ENCODE data around the gene MAPKBP1. TPM values are rescaled to one million over a fixed set of nuclear protein-coding genes. Genes with fewer than 3 reads are reported as not detected.

Gene MAPKBP1
- total and polyA plus RNA-seq, 2 of the 8 experiments (the other 6 are each of a cell fraction or from before 2014, with no cell fraction given), result 4.3 to 11.3 TPM

- Histone ChIP-seq H3K23ac (ENCODE audit: insufficient read length) (no peak overlapping the region), H3K79me2 (ENCODE audit: control insufficient read depth in 1 of 2, insufficient read depth in 2 of 2, low read length in 2 of 2) (no peaks in the 10 kb centered on the region), H2BK5ac (ENCODE audit: low read depth, low read length) (no peak overlapping the region), H2BK15ac (ENCODE audit: low read length) (no peak overlapping the region), H2AK5ac (ENCODE audit: low read depth, low read length) (no peak overlapping the region), H4K91ac (replicated peaks; ENCODE audit: insufficient read length, low read length) (no peak overlapping the region), H3K27me3 (replicated peaks in 1 of 4; ENCODE audit: control insufficient read depth in 3 of 4, extremely low read depth in 1 of 4, insufficient read depth in 3 of 4, low read length in 3 of 4) (no peaks in the 10 kb centered on the region), H3K4ac (replicated peaks; ENCODE audit: insufficient read length, low read depth, low read length) (no peak overlapping the region), H4K5ac (ENCODE audit: insufficient read length, low read depth, low read length) (no peak overlapping the region), H3K27ac (ENCODE audit: low read depth, low read length) (no peak overlapping the region), H2BK20ac (ENCODE audit: low read length) (no peak overlapping the region), H2BK120ac (replicated peaks; ENCODE audit: low read depth, low read length) (no peak overlapping the region), H3K4me3 (ENCODE audit: extremely low read depth in 1 of 4, insufficient read depth in 2 of 4, low read depth in 3 of 4, low read length in 4 of 4) (no peak overlapping the region), H3K14ac (ENCODE audit: insufficient read length) (no peak overlapping the region), H3K23me2 (ENCODE audit: low read depth, low read length) (no peaks in the 10 kb centered on the region), H3K36me3 (ENCODE audit: control insufficient read depth in 2 of 4, insufficient read depth in 4 of 4, low read length in 3 of 4) (peaks cover 0 to 7% (median 2%) of the 10 kb centered on the region in 4 experiments; a peak in 3 of 8 replicates), H4K20me1 (replicated peaks in 1 of 2; ENCODE audit: control insufficient read depth in 1 of 2, insufficient read depth in 2 of 2, low read length in 2 of 2) (peaks cover 0 to 2% of the 10 kb centered on the region in 2 experiments), H3K4me1 (replicated peaks in 1 of 4; ENCODE audit: control insufficient read depth in 3 of 4, insufficient read depth in 4 of 4, low read length in 3 of 4) (no peaks in the 10 kb centered on the region), H3K56ac (replicated peaks; ENCODE audit: insufficient read length, low read depth, low read length) (no peak overlapping the region), H3K18ac (ENCODE audit: extremely low read depth, low read length) (no peak overlapping the region), H3K9ac (replicated peaks in 1 of 4; ENCODE audit: extremely low read depth in 1 of 4, low read depth in 3 of 4, low read length in 3 of 4) (no peak overlapping the region), H2AFZ (ENCODE audit: low read length) (no peak overlapping the region), H3K9me3 (ENCODE audit: insufficient read depth in 2 of 2, low read depth in 1 of 2, low read length in 1 of 2) (no peaks in the 10 kb centered on the region), H3K79me1 (ENCODE audit: low read depth, low read length) (no peaks in the 10 kb centered on the region), H2BK12ac (ENCODE audit: low read depth, low read length) (no peak overlapping the region), H3K4me2 (ENCODE audit: insufficient read depth in 1 of 2, low read depth in 2 of 2, low read length in 2 of 2) (no peak overlapping the region), H4K8ac (ENCODE audit: extremely low read depth, insufficient read depth, low read length) (no peak overlapping the region; the same call in 1 of the 2 replicates)
- TF ChIP-seq SRF (IDR thresholded peaks at IDR 0.05; ENCODE audit: low read depth, low read length) (no peak), E2F6 (IDR thresholded peaks at IDR 0.05) (no peak), YY1 (IDR thresholded peaks at IDR 0.05; ENCODE audit: low read depth, low read length) (no peak), CHD1 (IDR thresholded peaks at IDR 0.05; ENCODE audit: low read depth, low read length) (no peak), ZNF274 (IDR thresholded peaks at IDR 0.05; ENCODE audit: borderline replicate concordance, extremely low read depth, low read length) (no peak)
- POLR2A ChIA-PET (ENCODE audit: partially characterized antibody), result interaction anchor here (1.3 to 6.8 kb wide), 3 partner anchors 8 to 259 kb away, joined by 4 to 45 read pairs (median 5); no protein-coding TSS in a partner anchor
- FAIRE-seq (no peak), DNase-seq (ENCODE audit: low read depth in 1 of 2, low spot score in 2 of 2) (no peak)
- WGBS, 2 experiments (ENCODE audit: extremely low coverage in 1 of 2, insufficient coverage in 1 of 2, insufficient read length in 1 of 2, insufficient replicate concordance in 2 of 2, low coverage in 1 of 2, low lambda C conversion rate in 2 of 2, missing lambda C conversion rate in 1 of 2), result 82% methylated on average over 10 of the region's 10 CpGs; no CpG with 5 or more reads in 1 of the 2 experiments
- CTCF ChIA-PET (ENCODE audit: partially characterized antibody), result interaction anchor here (0.9 to 6.7 kb wide), 7 partner anchors 12 to 70 kb away, joined by 4 to 30 read pairs (median 5); no protein-coding TSS in a partner anchor
Measured at GRCh38 chr15:41843571-41843970, 69.3 kb downstream of the MAPKBP1 start.

All from H1 (cell line).